Karpas-422 (cell line): ENCODE measurements around the gene GRXCR2. TPM values are rescaled to one million over a fixed set of nuclear protein-coding genes. Genes with fewer than 3 reads are reported as not detected.
A peak's percentile ranks its signal among the peaks of the same experiment; 100 is the strongest.
"Not testable (repeated sequence)": the region's sequence is repeated elsewhere in the genome, so short reads cannot be mapped to it uniquely, and the experiment has no call there.

ENCODE experiments used
- DNase-seq: peaks from one replicate; pipeline ENCODE4 v3.0.0-alpha.2; 2015
- H2AFZ ChIP-seq: fragments of 200-600 bp; sonication (generic); 2 replicates; pipeline ENCODE4 v1.6.1; 2014; ENCODE audit warnings: antibody characterized with exemption, low read length, mixed read lengths
- H3K27ac ChIP-seq: fragments of 200-600 bp; sonication (generic); 2 replicates; pipeline ENCODE4 v1.5.1; 2014; ENCODE audit warnings: mild to moderate bottlenecking, low read length, moderate library complexity
- H3K27me3 ChIP-seq: fragments of 200-600 bp; sonication (generic); 2 replicates; pipeline ENCODE4 v1.6.1; 2014; ENCODE audit warnings: low read length, mixed read lengths
- H3K36me3 ChIP-seq: fragments of 200-600 bp; sonication (generic); 2 replicates; pipeline ENCODE4 v1.6.1; 2014; ENCODE audit warnings: low read length, mixed read lengths; ENCODE audit not compliant: insufficient read depth
- H3K4me1 ChIP-seq: fragments of 200-600 bp; sonication (generic); 2 replicates; pipeline ENCODE4 v1.6.1; 2014; ENCODE audit warnings: mild to moderate bottlenecking, low read length, mixed read lengths
- H3K4me2 ChIP-seq: fragments of 200-600 bp; sonication (generic); 2 replicates; pipeline ENCODE4 v1.6.1; 2014; ENCODE audit warnings: low read length, low read depth, mild to moderate bottlenecking; ENCODE audit not compliant: poor library complexity, severe bottlenecking
- H3K4me3 ChIP-seq: fragments of 200-600 bp; sonication (generic); 2 replicates; pipeline ENCODE4 v1.5.1; 2014; ENCODE audit warnings: mild to moderate bottlenecking, antibody characterized with exemption, low read length, mixed read lengths
- H3K79me2 ChIP-seq: fragments of 200-600 bp; sonication (generic); 2 replicates; pipeline ENCODE4 v1.6.1; 2014; ENCODE audit warnings: mild to moderate bottlenecking, low read length, mixed read lengths
- H3K9ac ChIP-seq: fragments of 200-600 bp; sonication (generic); 2 replicates; pipeline ENCODE4 v1.6.0; 2014; ENCODE audit warnings: low read length
- H3K9me2 ChIP-seq: fragments of 200-600 bp; sonication (generic), shearing (Covaris generic); replicated peaks from 2 replicates; pipeline ENCODE4 v1.6.0; 2014; ENCODE audit warnings: mild to moderate bottlenecking, low read length, moderate library complexity; ENCODE audit not compliant: insufficient read depth
- H3K9me3 ChIP-seq: fragments of 300-700, 200-600 bp; sonication (generic); 2 replicates; pipeline ENCODE4 v1.6.1; 2014; ENCODE audit warnings: low read length, mixed read lengths
- H4K20me1 ChIP-seq: fragments of 200-600 bp; sonication (generic); 2 replicates; pipeline ENCODE4 v1.6.1; 2014; ENCODE audit warnings: mild to moderate bottlenecking, antibody characterized with exemption, low read length, low read depth; ENCODE audit not compliant: insufficient read depth
- total RNA-seq: library from RNA; depleted of rRNA; stranded (reverse); fragments of >200 nt; shearing (Covaris generic); gene quantifications from 2 replicates; pipeline ENCODE4 v1.2.3, GENCODE V29; 2014; ENCODE audit warnings: low replicate concordance

The GRXCR2 gene
- total RNA-seq, 1 experiment from 2014 or later: not detected

GRCh38 chr5:145903113-145903512, 30.3 kb upstream of the GRXCR2 start:
- no peaks in the 10 kb centered on the region for H3K27me3 ChIP-seq
- H3K9me2 ChIP-seq: no peaks in the 10 kb centered on the region
- H3K79me2 ChIP-seq: no peaks in the 10 kb centered on the region
- H3K36me3 ChIP-seq: no peaks in the 10 kb centered on the region
- H3K4me1 ChIP-seq: no peaks in the 10 kb centered on the region
- no peaks in the 10 kb centered on the region for H4K20me1 ChIP-seq
- no peak overlapping the region for H3K9ac ChIP-seq
- H3K4me3 ChIP-seq: no peak overlapping the region
- H3K4me2 ChIP-seq: no peak overlapping the region
- peak; percentile 47 for DNase-seq
- no peak overlapping the region for H3K27ac ChIP-seq
- no peaks in the 10 kb centered on the region for H3K9me3 ChIP-seq
- no peak overlapping the region for H2AFZ ChIP-seq

- H3K4me2 ChIP-seq: no peak overlapping the region
- H3K9me3 ChIP-seq: no peaks in the 10 kb centered on the region
- H3K79me2 ChIP-seq: no peaks in the 10 kb centered on the region
- no peak overlapping the region for H2AFZ ChIP-seq
- H3K4me1 ChIP-seq: no peaks in the 10 kb centered on the region
- no peaks in the 10 kb centered on the region for H3K9me2 ChIP-seq
- no peak overlapping the region for H3K4me3 ChIP-seq
- no peaks in the 10 kb centered on the region for H4K20me1 ChIP-seq
- no peak overlapping the region for H3K9ac ChIP-seq
- no peaks in the 10 kb centered on the region for H3K27me3 ChIP-seq
- no peak for DNase-seq
- no peak overlapping the region for H3K27ac ChIP-seq
- H3K36me3 ChIP-seq: no peaks in the 10 kb centered on the region
Measured at GRCh38 chr5:145902421-145902820, 29.6 kb upstream of the GRXCR2 start.

GRCh38 chr5:145898171-145898570, 25.4 kb upstream of the GRXCR2 start:
- Histone ChIP-seq H2AFZ (no peak overlapping the region), H3K9me2 (no peaks in the 10 kb centered on the region), H3K9ac (no peak overlapping the region), H3K4me1 (no peaks in the 10 kb centered on the region), H4K20me1 (no peaks in the 10 kb centered on the region), H3K27ac (no peak overlapping the region), H3K9me3 (no peaks in the 10 kb centered on the region), H3K36me3 (no peaks in the 10 kb centered on the region), H3K79me2 (no peaks in the 10 kb centered on the region), H3K4me2 (no peak overlapping the region), H3K27me3 (no peaks in the 10 kb centered on the region), H3K4me3 (no peak overlapping the region)
- DNase-seq: no peak

GRCh38 chr5:145891378-145891777, 18.6 kb upstream of the GRXCR2 start:
- DNase-seq, H2AFZ ChIP-seq, H3K79me2 ChIP-seq, H3K27ac ChIP-seq, H3K4me1 ChIP-seq, H3K9me3 ChIP-seq, H3K27me3 ChIP-seq, H3K36me3 ChIP-seq, H3K9me2 ChIP-seq, H3K4me3 ChIP-seq, H3K4me2 ChIP-seq, H4K20me1 ChIP-seq, H3K9ac ChIP-seq: not testable (repeated sequence)

GRCh38 chr5:145889611-145890010, 16.8 kb upstream of the GRXCR2 start:
- no peaks in the 10 kb centered on the region for H4K20me1 ChIP-seq
- H3K27me3 ChIP-seq: no peaks in the 10 kb centered on the region
- H3K4me1 ChIP-seq: no peaks in the 10 kb centered on the region
- H3K36me3 ChIP-seq: no peaks in the 10 kb centered on the region
- DNase-seq: no peak
- no peaks in the 10 kb centered on the region for H3K79me2 ChIP-seq
- no peaks in the 10 kb centered on the region for H3K9me2 ChIP-seq
- no peak overlapping the region for H3K27ac ChIP-seq
- H3K9ac ChIP-seq: no peak overlapping the region
- no peaks in the 10 kb centered on the region for H3K9me3 ChIP-seq
- no peak overlapping the region for H3K4me3 ChIP-seq
- no peak overlapping the region for H3K4me2 ChIP-seq
- no peak overlapping the region for H2AFZ ChIP-seq

- DNase-seq: peak; percentile 66
- H3K9ac ChIP-seq: no peak overlapping the region
- no peaks in the 10 kb centered on the region for H3K36me3 ChIP-seq
- no peaks in the 10 kb centered on the region for H3K9me2 ChIP-seq
- H3K4me2 ChIP-seq: no peak overlapping the region
- no peaks in the 10 kb centered on the region for H3K79me2 ChIP-seq
- no peaks in the 10 kb centered on the region for H3K27me3 ChIP-seq
- H3K9me3 ChIP-seq: no peaks in the 10 kb centered on the region
- H3K27ac ChIP-seq: no peak overlapping the region
- H3K4me3 ChIP-seq: no peak overlapping the region
- no peak overlapping the region for H2AFZ ChIP-seq
- H3K4me1 ChIP-seq: no peaks in the 10 kb centered on the region
- no peaks in the 10 kb centered on the region for H4K20me1 ChIP-seq
Measured at GRCh38 chr5:145887976-145888574, 15.3 kb upstream of the GRXCR2 start.

- Histone ChIP-seq H3K36me3 (no peaks in the 10 kb centered on the region), H3K27me3 (no peaks in the 10 kb centered on the region), H3K4me2 (no peak overlapping the region), H3K9me3 (no peaks in the 10 kb centered on the region), H3K9me2 (no peaks in the 10 kb centered on the region), H3K9ac (no peak overlapping the region), H3K4me1 (no peaks in the 10 kb centered on the region), H3K79me2 (no peaks in the 10 kb centered on the region), H4K20me1 (no peaks in the 10 kb centered on the region), H2AFZ (no peak overlapping the region), H3K27ac (no peak overlapping the region), H3K4me3 (no peak overlapping the region)
- peak; percentile 25 for DNase-seq
Measured at GRCh38 chr5:145887217-145887616, 14.4 kb upstream of the GRXCR2 start.

- H3K4me3 ChIP-seq: no peak overlapping the region
- H2AFZ ChIP-seq: no peak overlapping the region
- DNase-seq: no peak
- H3K9me2 ChIP-seq: no peaks in the 10 kb centered on the region
- H3K9me3 ChIP-seq: no peaks in the 10 kb centered on the region
- H3K27me3 ChIP-seq: no peaks in the 10 kb centered on the region
- H3K79me2 ChIP-seq: no peaks in the 10 kb centered on the region
- no peaks in the 10 kb centered on the region for H3K36me3 ChIP-seq
- H4K20me1 ChIP-seq: no peaks in the 10 kb centered on the region
- no peaks in the 10 kb centered on the region for H3K4me1 ChIP-seq
- no peak overlapping the region for H3K4me2 ChIP-seq
- no peak overlapping the region for H3K9ac ChIP-seq
- no peak overlapping the region for H3K27ac ChIP-seq
Measured at GRCh38 chr5:145874765-145875164, 2.0 kb upstream of the GRXCR2 start.

GRCh38 chr5:145872486-145872885, 328 bp downstream of the GRXCR2 start:
- no peak for DNase-seq

More at GRCh38 chr5:145872486-145872885, 328 bp downstream of the GRXCR2 start:
- H3K27me3 ChIP-seq: no peaks in the 10 kb centered on the region
- no peak overlapping the region for H2AFZ ChIP-seq
- H4K20me1 ChIP-seq: no peaks in the 10 kb centered on the region
- no peaks in the 10 kb centered on the region for H3K9me3 ChIP-seq
- H3K4me3 ChIP-seq: no peak overlapping the region
- no peak overlapping the region for H3K27ac ChIP-seq
- H3K9ac ChIP-seq: no peak overlapping the region
- H3K9me2 ChIP-seq: no peaks in the 10 kb centered on the region
- H3K4me1 ChIP-seq: no peaks in the 10 kb centered on the region
- H3K4me2 ChIP-seq: no peak overlapping the region
- H3K79me2 ChIP-seq: no peaks in the 10 kb centered on the region
- H3K36me3 ChIP-seq: no peaks in the 10 kb centered on the region
